Endothelial cell of umbilical vein (primary cell): ENCODE data around the gene SMNDC1. TPM values are rescaled to one million over a fixed set of nuclear protein-coding genes. Genes with fewer than 3 reads are reported as not detected.
A peak's percentile ranks its signal among the peaks of the same experiment; 100 is the strongest.

Experiments
- BruUV-seq: library from RNA; stranded (reverse); fragments of 400-500 nt; replicated peaks from 2 replicates; lab custom pipeline; 2021; lab: Mats Ljungman, UMichigan
- CTCF ChIA-PET: fragments of 300-600, 350-600 bp; sonication (Branson Sonifier 250); formaldehyde crosslinking; loops from one replicate; lab custom pipeline; 2021; ENCODE audit warnings: antibody characterized with exemption, inconsistent platforms; lab: Charles Lee
- POLR2A ChIA-PET: fragments of 300-600, 350-600 bp; sonication (Branson Sonifier 250); formaldehyde crosslinking; loops from one replicate; lab custom pipeline; 2021; ENCODE audit warnings: antibody characterized with exemption, inconsistent platforms; lab: Charles Lee
- DNase-seq: peaks from one replicate; pipeline ENCODE4 v3.0.0-alpha.2; 2011; ENCODE audit warnings: low read depth, low spot score
- FAIRE-seq: peaks from 2 replicates; lab custom pipeline; 2011; peaks lifted over from hg19 to GRCh38; lab: Jason Lieb, UNC
- H2AFZ ChIP-seq: 2 replicates; pipeline ENCODE4 v1.6.0; 2012; ENCODE audit warnings: low read depth, low read length, control low read depth, inconsistent platforms
- H3K27ac ChIP-seq: 2 replicates; pipeline ENCODE4 v1.5.1; 2011; ENCODE audit warnings: low read depth, mild to moderate bottlenecking, control low read depth, low read length, moderate library complexity; ENCODE audit not compliant: insufficient read depth
- H3K27me3 ChIP-seq, 2 experiments: 2 replicates each; pipeline versions ENCODE4 v1.6.0 to v1.6.1; 2011; ENCODE audit warnings: low read length in 2 of 2, mixed read lengths in 1 of 2; ENCODE audit not compliant: control insufficient read depth in 2 of 2, insufficient read depth in 2 of 2
- H3K36me3 ChIP-seq, 2 experiments: 2 replicates in 1 of 2; 3 replicates in 1 of 2; pipeline ENCODE4 v1.5.1; 2011; ENCODE audit warnings: low read length in 2 of 2, mild to moderate bottlenecking in 1 of 2, moderate library complexity in 1 of 2; ENCODE audit not compliant: control insufficient read depth in 2 of 2, insufficient read depth in 2 of 2; ENCODE audit errors: extremely low read depth in 1 of 2
- H3K4me1 ChIP-seq: 3 replicates; pipeline ENCODE4 v1.5.1; 2011; ENCODE audit warnings: mild to moderate bottlenecking, low read length; ENCODE audit not compliant: control insufficient read depth, insufficient read depth; ENCODE audit errors: extremely low read depth
- H3K4me2 ChIP-seq: 2 replicates; pipeline ENCODE4 v1.6.1; 2011; ENCODE audit warnings: low read length, control low read depth, mixed read lengths; ENCODE audit not compliant: insufficient read depth
- H3K4me3 ChIP-seq, 3 experiments: fragments of 200-600 bp in 1 of 3; sonication (generic), shearing (Covaris generic) in 1 of 3; replicated peaks in 1 of 3; 2 replicates each; pipeline ENCODE4 v1.5.1; 2011 to 2016; ENCODE audit warnings: control low read depth in 3 of 3, low read length in 3 of 3, mild to moderate bottlenecking in 2 of 3, inconsistent platforms in 1 of 3, low read depth in 1 of 3, moderate library complexity in 1 of 3; ENCODE audit not compliant: insufficient read depth in 1 of 3
- H3K79me2 ChIP-seq: 2 replicates; pipeline ENCODE4 v1.6.0; 2012; ENCODE audit warnings: low read length, inconsistent platforms; ENCODE audit not compliant: control insufficient read depth, insufficient read depth
- H3K9ac ChIP-seq: replicated peaks from 2 replicates; pipeline ENCODE3; 2011; ENCODE audit warnings: low read length, control low read depth; ENCODE audit not compliant: insufficient read depth; ENCODE audit errors: extremely low read depth
- H3K9me1 ChIP-seq: replicated peaks from 3 replicates; pipeline ENCODE4 v1.6.0; 2011; ENCODE audit warnings: mild to moderate bottlenecking, low read length; ENCODE audit not compliant: control insufficient read depth, insufficient read depth; ENCODE audit errors: extremely low read depth
- H3K9me3 ChIP-seq: replicated peaks from 2 replicates; pipeline ENCODE4 v1.5.1; 2012; ENCODE audit warnings: low read length, inconsistent platforms; ENCODE audit not compliant: control insufficient read depth, insufficient read depth
- H4K20me1 ChIP-seq: replicated peaks from 2 replicates; pipeline ENCODE3; 2011; ENCODE audit warnings: mild to moderate bottlenecking, low read length; ENCODE audit not compliant: control insufficient read depth, insufficient read depth; ENCODE audit errors: extremely low read depth
- FOS ChIP-seq: IDR thresholded peaks from 2 replicates; pipeline ENCODE4 v1.6.1; 2011; ENCODE audit warnings: mild to moderate bottlenecking, low read length, moderate library complexity, borderline replicate concordance; ENCODE audit not compliant: insufficient read depth
- JUN ChIP-seq: IDR thresholded peaks from 2 replicates; pipeline ENCODE4 v1.6.1; 2011; ENCODE audit warnings: borderline replicate concordance, low read depth; ENCODE audit not compliant: insufficient read length, insufficient read depth
- MYC ChIP-seq: IDR thresholded peaks from one replicate; pipeline ENCODE4 v1.6.1; 2011; ENCODE audit warnings: mild to moderate bottlenecking, low read depth, low read length
- POLR2A ChIP-seq: IDR thresholded peaks from 2 replicates; pipeline ENCODE4 v1.6.1; 2012; ENCODE audit warnings: low read depth, mild to moderate bottlenecking, control low read depth, low read length
- POLR2AphosphoS5 ChIP-seq: IDR thresholded peaks from 2 replicates; pipeline ENCODE4 v1.6.1; 2012; ENCODE audit warnings: low read depth, mild to moderate bottlenecking, control low read depth, low read length, moderate library complexity; ENCODE audit not compliant: insufficient read depth
- dilution Hi-C: fragments of 300-500 bp; cut with MboI; formaldehyde crosslinking; loops from one replicate; pipeline ENCODE4 v1.15.0; 2019; ENCODE audit warnings: low sequenced_read_pairs; ENCODE audit not compliant: extremely low pct_ligation_motif_present
- intact Hi-C: fragments of 100-400 bp; cut with micrococcal nuclease; formaldehyde crosslinking; loops from one replicate; pipeline ENCODE4 v1.10.0; 2022
- polyA plus RNA-seq, 4 experiments: library from polyadenylated mRNA; depleted of rRNA in 3 of 4; stranded (reverse) in 3 of 4; unstranded in 1 of 4; fragments of >200 nt; gene quantifications; 2 replicates each; pipeline versions ENCODE4 v1.2.1 to v1.2.3, GENCODE V29; 2011 to 2012; ENCODE audit warnings: missing spikeins in 1 of 4
- total RNA-seq: library from RNA; stranded (reverse); gene quantifications from 2 replicates; pipeline ENCODE4 v1.2.3, GENCODE V29; 2021
- TF ChIP-seq, protein P1 (sequence below): IDR thresholded peaks from 2 replicates; pipeline ENCODE4 v1.6.1; 2011; ENCODE audit not compliant: insufficient read depth, insufficient read length

The SMNDC1 gene
- total and polyA plus RNA-seq, 2 donors (not counting 3 experiments of a cell fraction or from before 2014, with no cell fraction given) = 7.1 to 39.3 TPM

DNA sequence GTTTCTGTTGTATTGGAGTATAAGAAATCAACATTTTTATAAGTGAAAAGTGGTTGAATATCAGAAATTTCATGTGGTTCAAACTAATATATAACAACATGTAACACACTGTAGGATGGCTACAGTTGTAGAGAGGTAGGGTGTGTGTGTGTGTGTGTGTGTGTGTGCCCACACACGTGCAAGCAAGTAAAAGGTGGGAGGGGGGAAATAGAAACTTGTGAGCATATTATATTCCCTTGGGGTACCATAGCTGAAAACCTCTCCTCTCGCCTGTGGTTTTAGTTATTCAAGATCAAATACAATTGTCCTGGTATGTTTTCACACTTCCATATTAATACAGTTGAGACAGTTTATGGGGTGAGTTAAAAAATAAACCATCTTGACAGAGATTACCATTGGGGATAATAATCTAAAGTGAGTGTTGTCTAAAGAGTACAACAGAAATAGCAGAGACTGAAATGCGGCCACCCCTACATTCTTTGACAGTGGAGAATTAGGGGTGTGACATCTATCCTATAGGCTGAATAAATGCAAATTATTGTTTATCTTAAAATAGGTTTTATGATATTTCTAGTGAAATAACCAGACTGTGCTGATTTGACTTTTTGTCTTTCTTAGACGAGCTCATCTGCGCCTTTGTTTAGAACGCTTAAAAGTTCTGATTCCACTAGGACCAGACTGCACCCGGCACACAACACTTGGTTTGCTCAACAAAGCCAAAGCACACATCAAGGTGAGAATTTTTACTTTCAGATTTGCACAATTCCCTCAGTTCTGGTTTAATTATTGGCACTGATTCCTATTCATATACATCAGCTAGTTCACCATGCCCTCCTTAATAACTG lies 25.9 kb downstream of the SMNDC1 start:
- Histone ChIP-seq H3K4me3 (peak overlapping the region in 1 of 3 experiments; percentile 41), H2AFZ (peak overlapping the region; percentile 66), H3K27ac (no peak overlapping the region), H3K27me3 (peaks cover 0 to 2% of the 10 kb centered on the region in 2 experiments), H4K20me1 (no peaks in the 10 kb centered on the region), H3K36me3 (no peaks in the 10 kb centered on the region), H3K4me2 (peak overlapping the region; percentile 79), H3K9ac (no peak overlapping the region), H3K9me1 (no peaks in the 10 kb centered on the region), H3K9me3 (no peaks in the 10 kb centered on the region), H3K79me2 (no peaks in the 10 kb centered on the region), H3K4me1 (peaks cover 5% of the 10 kb centered on the region)
- CTCF ChIA-PET = interaction anchor here (0.6 to 4.8 kb wide), 10 partner anchors 21 to 1858 kb away, joined by 3 to 72 read pairs (median 5); partner anchors contain the start of gene MXI1
- no peak for TF ChIP-seq POLR2AphosphoS5
- no peak for TF ChIP-seq MYC
- TF ChIP-seq JUN = no peak
- TF ChIP-seq FOS = no peak
- TF ChIP-seq, protein P1, sequence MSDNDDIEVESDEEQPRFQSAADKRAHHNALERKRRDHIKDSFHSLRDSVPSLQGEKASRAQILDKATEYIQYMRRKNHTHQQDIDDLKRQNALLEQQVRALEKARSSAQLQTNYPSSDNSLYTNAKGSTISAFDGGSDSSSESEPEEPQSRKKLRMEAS = no peak
- no peak for TF ChIP-seq POLR2A
- no peak for DNase-seq
- dilution Hi-C loops (loop anchor here (25.0 kb wide), 2 partner anchors 141 to 391 kb away; no protein-coding TSS in a partner anchor), intact Hi-C loops (loop anchor here (1.0 to 2.0 kb wide), 5 partner anchors 52 to 394 kb away; no protein-coding TSS in a partner anchor)
- POLR2A ChIA-PET = interaction anchor here (0.9 kb wide), 1 partner anchor 138 kb away, joined by 3 read pairs; no protein-coding TSS in a partner anchor
- no TSS peak for BruUV-seq
- no peak for FAIRE-seq
